Measurements from ENCODE around the gene DDAH1. TPM values are rescaled to one million over a fixed set of nuclear protein-coding genes. Genes with fewer than 3 reads are reported as not detected.

Gene DDAH1
- total and polyA plus RNA-seq, 2 experiments from 2014 or later = 29.4 to 41.7 TPM

DNA sequence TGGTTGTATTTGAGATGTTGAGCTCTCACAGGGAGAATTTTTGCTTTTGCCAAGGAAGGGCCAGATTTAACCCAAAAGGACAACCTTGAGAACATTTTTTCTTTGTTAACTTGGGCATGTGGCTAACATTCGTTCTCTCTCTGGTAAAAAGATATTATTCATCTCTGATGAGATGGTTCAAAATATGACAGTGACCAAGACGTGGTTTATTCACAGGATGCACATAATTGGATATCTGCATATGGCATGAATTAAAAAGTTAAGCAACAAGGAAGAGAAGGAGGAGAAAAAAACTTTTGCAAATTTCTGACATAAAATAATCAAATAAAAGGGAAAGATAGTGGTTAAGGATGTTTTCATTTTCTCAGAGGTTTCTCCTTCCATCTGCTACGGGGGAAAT lies 145.5 kb downstream of the DDAH1 start (continued):
- TF ChIP-seq EZH2phosphoT487 (IDR thresholded peaks at IDR 0.05; ENCODE audit: unreplicated experiment) (no peak), CREB1 (CRISPR knock-in tag; IDR thresholded peaks at IDR 0.05; ENCODE audit: low read depth) (no peak), EZH2 (IDR thresholded peaks at IDR 0.05; ENCODE audit: low read depth, unreplicated experiment) (no peak), CTCF (conservative IDR thresholded peaks at IDR 0.05; ENCODE audit: low read depth in 2 of 2) (no peak), STAT1 (IDR thresholded peaks at IDR 0.05; ENCODE audit: unreplicated experiment) (no peak), ZNF331 (CRISPR knock-in tag; IDR thresholded peaks at IDR 0.05; ENCODE audit: low read depth) (no peak), NANOG (IDR thresholded peaks at IDR 0.05; ENCODE audit: borderline replicate concordance) (no peak)
- TF ChIP-seq, protein P1, sequence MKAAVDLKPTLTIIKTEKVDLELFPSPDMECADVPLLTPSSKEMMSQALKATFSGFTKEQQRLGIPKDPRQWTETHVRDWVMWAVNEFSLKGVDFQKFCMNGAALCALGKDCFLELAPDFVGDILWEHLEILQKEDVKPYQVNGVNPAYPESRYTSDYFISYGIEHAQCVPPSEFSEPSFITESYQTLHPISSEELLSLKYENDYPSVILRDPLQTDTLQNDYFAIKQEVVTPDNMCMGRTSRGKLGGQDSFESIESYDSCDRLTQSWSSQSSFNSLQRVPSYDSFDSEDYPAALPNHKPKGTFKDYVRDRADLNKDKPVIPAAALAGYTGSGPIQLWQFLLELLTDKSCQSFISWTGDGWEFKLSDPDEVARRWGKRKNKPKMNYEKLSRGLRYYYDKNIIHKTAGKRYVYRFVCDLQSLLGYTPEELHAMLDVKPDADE (IDR thresholded peaks at IDR 0.05) = no peak

GRCh38 chr1:85318217-85318616 lies 146.7 kb downstream of the DDAH1 start:
- no peak overlapping the region for H2AFZ ChIP-seq
- H3K27ac ChIP-seq (ENCODE audit: low read depth) = peak overlapping the region; percentile 11; the same call in 1 of the 2 replicates
- no peaks in the 10 kb centered on the region for H3K27me3 ChIP-seq (ENCODE audit: insufficient read depth)
- H3F3A ChIP-seq (replicated peaks; ENCODE audit: low read depth) = no peaks in the 10 kb centered on the region
- no peaks in the 10 kb centered on the region for H3K79me2 ChIP-seq (replicated peaks; ENCODE audit: insufficient read depth)
- no peak overlapping the region for H3K4me2 ChIP-seq
- H3K36me3 ChIP-seq (ENCODE audit: insufficient read depth) = no peaks in the 10 kb centered on the region
- TF ChIP-seq ZNF331 (CRISPR knock-in tag; IDR thresholded peaks at IDR 0.05; ENCODE audit: low read depth) (no peak), EZH2phosphoT487 (IDR thresholded peaks at IDR 0.05; ENCODE audit: unreplicated experiment) (no peak), EZH2 (IDR thresholded peaks at IDR 0.05; ENCODE audit: low read depth, unreplicated experiment) (no peak)
- peaks cover 9% of the 10 kb centered on the region; the same call in 1 of the 2 replicates for H3K4me1 ChIP-seq (ENCODE audit: insufficient read depth)
- Mint-ChIP-seq H3K9me3 (no peaks in the 10 kb centered on the region), H3K4me3 (no peak overlapping the region), H3K36me3 (ENCODE audit: low read depth) (no peaks in the 10 kb centered on the region), H3K4me1 (peaks cover 11% of the 10 kb centered on the region), H3K27ac (no peak overlapping the region), H3K27me3 (ENCODE audit: insufficient read depth, low read depth, poor library complexity) (no peaks in the 10 kb centered on the region)
- peaks cover 7% of the 10 kb centered on the region; the same call in 1 of the 2 replicates for H3K9me2 ChIP-seq (ENCODE audit: insufficient read depth)
- ATAC-seq (no peak), DNase-seq (ENCODE audit: low spot score) (no peak)
- no peaks in the 10 kb centered on the region for H4K20me1 ChIP-seq (replicated peaks; ENCODE audit: insufficient read depth)
- H3K4me3 ChIP-seq = no peak overlapping the region

- Mint-ChIP-seq H3K27ac (no peak overlapping the region), H3K9me3 (no peaks in the 10 kb centered on the region), H3K4me3 (no peak overlapping the region), H3K4me1 (peaks cover 11% of the 10 kb centered on the region), H3K36me3 (ENCODE audit: low read depth) (no peaks in the 10 kb centered on the region), H3K27me3 (ENCODE audit: insufficient read depth, low read depth, poor library complexity) (no peaks in the 10 kb centered on the region)
- no peaks in the 10 kb centered on the region for H4K20me1 ChIP-seq (replicated peaks; ENCODE audit: insufficient read depth)
- no peak overlapping the region for H3K4me3 ChIP-seq
- H3K27ac ChIP-seq (ENCODE audit: low read depth) = no peak overlapping the region
- H3K36me3 ChIP-seq (ENCODE audit: insufficient read depth) = no peaks in the 10 kb centered on the region
- TF ChIP-seq, protein P1 (IDR thresholded peaks at IDR 0.05) = no peak
- TF ChIP-seq NANOG (IDR thresholded peaks at IDR 0.05; ENCODE audit: borderline replicate concordance) = no peak
- TF ChIP-seq EZH2 (IDR thresholded peaks at IDR 0.05; ENCODE audit: low read depth, unreplicated experiment) = no peak
- TF ChIP-seq, protein P2, sequence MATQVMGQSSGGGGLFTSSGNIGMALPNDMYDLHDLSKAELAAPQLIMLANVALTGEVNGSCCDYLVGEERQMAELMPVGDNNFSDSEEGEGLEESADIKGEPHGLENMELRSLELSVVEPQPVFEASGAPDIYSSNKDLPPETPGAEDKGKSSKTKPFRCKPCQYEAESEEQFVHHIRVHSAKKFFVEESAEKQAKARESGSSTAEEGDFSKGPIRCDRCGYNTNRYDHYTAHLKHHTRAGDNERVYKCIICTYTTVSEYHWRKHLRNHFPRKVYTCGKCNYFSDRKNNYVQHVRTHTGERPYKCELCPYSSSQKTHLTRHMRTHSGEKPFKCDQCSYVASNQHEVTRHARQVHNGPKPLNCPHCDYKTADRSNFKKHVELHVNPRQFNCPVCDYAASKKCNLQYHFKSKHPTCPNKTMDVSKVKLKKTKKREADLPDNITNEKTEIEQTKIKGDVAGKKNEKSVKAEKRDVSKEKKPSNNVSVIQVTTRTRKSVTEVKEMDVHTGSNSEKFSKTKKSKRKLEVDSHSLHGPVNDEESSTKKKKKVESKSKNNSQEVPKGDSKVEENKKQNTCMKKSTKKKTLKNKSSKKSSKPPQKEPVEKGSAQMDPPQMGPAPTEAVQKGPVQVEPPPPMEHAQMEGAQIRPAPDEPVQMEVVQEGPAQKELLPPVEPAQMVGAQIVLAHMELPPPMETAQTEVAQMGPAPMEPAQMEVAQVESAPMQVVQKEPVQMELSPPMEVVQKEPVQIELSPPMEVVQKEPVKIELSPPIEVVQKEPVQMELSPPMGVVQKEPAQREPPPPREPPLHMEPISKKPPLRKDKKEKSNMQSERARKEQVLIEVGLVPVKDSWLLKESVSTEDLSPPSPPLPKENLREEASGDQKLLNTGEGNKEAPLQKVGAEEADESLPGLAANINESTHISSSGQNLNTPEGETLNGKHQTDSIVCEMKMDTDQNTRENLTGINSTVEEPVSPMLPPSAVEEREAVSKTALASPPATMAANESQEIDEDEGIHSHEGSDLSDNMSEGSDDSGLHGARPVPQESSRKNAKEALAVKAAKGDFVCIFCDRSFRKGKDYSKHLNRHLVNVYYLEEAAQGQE (IDR thresholded peaks at IDR 0.05; ENCODE audit: unreplicated experiment) = no peak
- TF ChIP-seq EZH2phosphoT487 (IDR thresholded peaks at IDR 0.05; ENCODE audit: unreplicated experiment) = no peak
- H3K79me2 ChIP-seq (replicated peaks; ENCODE audit: insufficient read depth) = no peaks in the 10 kb centered on the region
- no peak overlapping the region for H2AFZ ChIP-seq
- ATAC-seq = no peak
- H3K4me2 ChIP-seq = no peak overlapping the region
- no peaks in the 10 kb centered on the region for H3F3A ChIP-seq (replicated peaks; ENCODE audit: low read depth)
- DNase-seq (ENCODE audit: low spot score) = no peak
- peaks cover 11% of the 10 kb centered on the region; the same call in 1 of the 2 replicates for H3K9me2 ChIP-seq (ENCODE audit: insufficient read depth)
- H3K27me3 ChIP-seq (ENCODE audit: insufficient read depth) = no peaks in the 10 kb centered on the region
- H3K4me1 ChIP-seq (ENCODE audit: insufficient read depth) = peaks cover 9% of the 10 kb centered on the region; the same call in 1 of the 2 replicates
These were observed 147.4 kb downstream of the DDAH1 start for GRCh38 chr1:85317560-85317959.

Measured in GM23338 (cell line).